Caco-2 (cell line): ENCODE results near the gene DRD5. TPM values are rescaled to one million over a fixed set of nuclear protein-coding genes. Genes with fewer than 3 reads are reported as not detected.
"Not testable (repeated sequence)": the region's sequence is repeated elsewhere in the genome, so short reads cannot be mapped to it uniquely, and the experiment has no call there.

ENCODE experiments used
- BruUV-seq: library from RNA; stranded (reverse); fragments of 400-500 nt; replicated peaks from 2 replicates; lab custom pipeline; 2021; lab: Mats Ljungman, UMichigan
- CTCF ChIA-PET: fragments of 300-600 bp; sonication (Branson Sonifier 250); formaldehyde crosslinking; loops from one replicate; lab custom pipeline; 2022; ENCODE audit warnings: antibody characterized with exemption; lab: Charles Lee
- POLR2A ChIA-PET: fragments of 300-600 bp; sonication (Branson Sonifier 250); formaldehyde crosslinking; loops from one replicate; lab custom pipeline; 2022; ENCODE audit warnings: antibody characterized with exemption; lab: Charles Lee
- DNase-seq, 2 experiments: peaks; one replicate each; pipeline versions ENCODE4 v3.0.0 to v3.0.0-alpha.2; 2020 to 2022
- H3K27me3 ChIP-seq: replicated peaks from 2 replicates; pipeline ENCODE4 v1.6.0; 2011; ENCODE audit warnings: low read length; ENCODE audit not compliant: control insufficient read depth, insufficient read depth
- H3K36me3 ChIP-seq: 2 replicates; pipeline ENCODE4 v1.5.1; 2011; ENCODE audit warnings: low read length; ENCODE audit not compliant: control insufficient read depth, insufficient read depth
- H3K4me1 ChIP-seq: fragments of 250-450 bp; sonication (Bioruptor Pico); 2 replicates; pipeline ENCODE4 v1.5.1; 2020; ENCODE audit warnings: mild to moderate bottlenecking
- H3K4me3 ChIP-seq: 2 replicates; pipeline ENCODE4 v1.5.1; 2011; ENCODE audit warnings: low read depth, mild to moderate bottlenecking, control low read depth, low read length
- H3K9me3 ChIP-seq: fragments of 250-450 bp; sonication (Bioruptor Pico); 2 replicates; pipeline ENCODE4 v1.5.1; 2020; ENCODE audit warnings: mild to moderate bottlenecking, moderate library complexity
- H3K27ac Mint-ChIP-seq: one replicate; pipeline ENCODE4 v1.8.0; 2022; ENCODE audit warnings: mixed read lengths; ENCODE audit not compliant: unreplicated experiment
- H3K27me3 Mint-ChIP-seq: one replicate; pipeline ENCODE4 v1.8.0; 2022; ENCODE audit warnings: mixed read lengths; ENCODE audit not compliant: insufficient read depth, unreplicated experiment
- H3K36me3 Mint-ChIP-seq: one replicate; pipeline ENCODE4 v1.8.0; 2022; ENCODE audit warnings: mild to moderate bottlenecking, mixed read lengths; ENCODE audit not compliant: insufficient read depth, unreplicated experiment
- H3K4me1 Mint-ChIP-seq: one replicate; pipeline ENCODE4 v1.8.0; 2022; ENCODE audit warnings: low read depth, mixed read lengths; ENCODE audit not compliant: unreplicated experiment
- H3K4me3 Mint-ChIP-seq: one replicate; pipeline ENCODE4 v1.8.0; 2022; ENCODE audit warnings: mild to moderate bottlenecking, moderate library complexity, mixed read lengths; ENCODE audit not compliant: unreplicated experiment
- H3K9me3 Mint-ChIP-seq: one replicate; pipeline ENCODE4 v1.8.0; 2022; ENCODE audit warnings: mixed read lengths; ENCODE audit not compliant: unreplicated experiment
- CTCF ChIP-seq, 2 experiments: fragments of 200-600 bp in 1 of 2; IDR thresholded peaks; 1 replicate in 1 of 2; 2 replicates in 1 of 2; pipeline versions ENCODE4 v1.5.1 to v1.8.0; 2011 to 2022; ENCODE audit warnings: antibody characterized with exemption in 1 of 2, control low read depth in 1 of 2, inconsistent platforms in 1 of 2, low read depth in 1 of 2, low read length in 1 of 2, mild to moderate bottlenecking in 1 of 2, moderate library complexity in 1 of 2; ENCODE audit not compliant: insufficient read depth in 1 of 2, severe bottlenecking in 1 of 2, unreplicated experiment in 1 of 2
- intact Hi-C: fragments of 100-400 bp; cut with micrococcal nuclease; formaldehyde crosslinking; loops from one replicate; pipeline ENCODE4 v1.10.0; 2022; ENCODE audit not compliant: unreplicated experiment
- total RNA-seq: library from RNA; stranded (reverse); gene quantifications from 2 replicates; pipeline ENCODE4 v1.2.3, GENCODE V29; 2022

The DRD5 gene
- total RNA-seq, 1 experiment from 2014 or later: not detected

GRCh38 chr4:9771034-9771433, 10.4 kb upstream of the DRD5 start:
- H3K4me3 Mint-ChIP-seq: no peak overlapping the region
- DNase-seq: no peak
- H3K9me3 Mint-ChIP-seq: no peaks in the 10 kb centered on the region
- intact Hi-C loops: no loop called here
- H3K27me3 Mint-ChIP-seq: peaks cover 16% of the 10 kb centered on the region
- no peaks in the 10 kb centered on the region for H3K27me3 ChIP-seq
- no TSS peak for BruUV-seq
- ChIA-PET CTCF (no interaction called here), POLR2A (no interaction called here)
- H3K36me3 Mint-ChIP-seq: no peaks in the 10 kb centered on the region
- H3K27ac Mint-ChIP-seq: no peak overlapping the region
- no peak overlapping the region for H3K4me3 ChIP-seq
- no peaks in the 10 kb centered on the region for H3K9me3 ChIP-seq
- no peaks in the 10 kb centered on the region for H3K4me1 Mint-ChIP-seq
- no peaks in the 10 kb centered on the region for H3K36me3 ChIP-seq
- H3K4me1 ChIP-seq: no peaks in the 10 kb centered on the region
- no peak for TF ChIP-seq CTCF (IDR thresholded peaks at IDR 0.05; ENCODE audit: insufficient read depth in 1 of 2, low read depth in 1 of 2, low read length in 1 of 2, severe bottlenecking in 1 of 2, unreplicated experiment in 1 of 2)

DNA sequence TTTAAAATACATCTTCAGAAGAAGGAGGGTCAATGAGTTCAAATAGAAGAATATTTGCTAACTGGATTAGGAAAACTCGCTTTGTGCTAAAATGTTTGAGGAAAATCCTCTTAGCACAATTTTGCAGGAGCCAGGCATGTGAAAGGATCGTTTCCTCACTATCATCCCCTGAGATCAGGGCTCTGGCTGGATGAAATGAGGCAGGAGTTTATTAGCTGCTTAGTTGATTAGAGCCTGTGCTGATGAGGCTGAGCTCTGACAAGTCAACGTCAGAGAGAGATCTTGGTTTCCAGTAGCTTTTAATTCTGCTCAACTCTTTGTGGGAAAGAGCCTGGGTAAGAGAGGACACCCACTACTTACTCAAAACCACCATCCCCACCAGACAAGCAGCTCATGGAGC, 8.0 kb upstream of the DRD5 start:
- no peak overlapping the region for H3K27ac Mint-ChIP-seq
- H3K4me3 ChIP-seq: no peak overlapping the region
- BruUV-seq: no TSS peak
- no peaks in the 10 kb centered on the region for H3K36me3 Mint-ChIP-seq
- no peaks in the 10 kb centered on the region for H3K27me3 ChIP-seq
- no peak for TF ChIP-seq CTCF (IDR thresholded peaks at IDR 0.05; ENCODE audit: insufficient read depth in 1 of 2, low read depth in 1 of 2, low read length in 1 of 2, severe bottlenecking in 1 of 2, unreplicated experiment in 1 of 2)
- H3K4me3 Mint-ChIP-seq: no peak overlapping the region
- DNase-seq: no peak
- no peaks in the 10 kb centered on the region for H3K4me1 Mint-ChIP-seq
- intact Hi-C loops: no loop called here
- ChIA-PET CTCF (no interaction called here), POLR2A (no interaction called here)
- H3K36me3 ChIP-seq: no peaks in the 10 kb centered on the region
- peaks cover 10% of the 10 kb centered on the region for H3K27me3 Mint-ChIP-seq
- H3K9me3 ChIP-seq: no peaks in the 10 kb centered on the region
- no peaks in the 10 kb centered on the region for H3K4me1 ChIP-seq
- no peaks in the 10 kb centered on the region for H3K9me3 Mint-ChIP-seq

- Mint-ChIP-seq H3K9me3 (peaks cover 9% of the 10 kb centered on the region), H3K27ac (no peak overlapping the region), H3K4me3 (no peak overlapping the region), H3K27me3 (peaks cover 22% of the 10 kb centered on the region), H3K36me3 (no peaks in the 10 kb centered on the region), H3K4me1 (peaks cover 12% of the 10 kb centered on the region)
- Histone ChIP-seq H3K9me3 (no peaks in the 10 kb centered on the region), H3K27me3 (no peaks in the 10 kb centered on the region), H3K36me3 (no peaks in the 10 kb centered on the region), H3K4me3 (no peak overlapping the region), H3K4me1 (no peaks in the 10 kb centered on the region)
- no peak for DNase-seq
- ChIA-PET POLR2A (no interaction called here), CTCF (no interaction called here)
- no peak for TF ChIP-seq CTCF (IDR thresholded peaks at IDR 0.05; ENCODE audit: insufficient read depth in 1 of 2, low read depth in 1 of 2, low read length in 1 of 2, severe bottlenecking in 1 of 2, unreplicated experiment in 1 of 2)
- no TSS peak for BruUV-seq
- intact Hi-C loops: no loop called here
Observed at GRCh38 chr4:9782136-9782436, 652 bp downstream of the DRD5 start.

- H3K4me1 ChIP-seq, H3K27me3 ChIP-seq, H3K4me3 Mint-ChIP-seq, H3K36me3 Mint-ChIP-seq, intact Hi-C loops, H3K4me1 Mint-ChIP-seq, BruUV-seq, H3K27ac Mint-ChIP-seq, H3K9me3 ChIP-seq, POLR2A ChIA-PET, H3K9me3 Mint-ChIP-seq, CTCF ChIA-PET, H3K4me3 ChIP-seq, H3K36me3 ChIP-seq, DNase-seq: not testable (repeated sequence)
- peaks cover 17% of the 10 kb centered on the region for H3K27me3 Mint-ChIP-seq
Observed at GRCh38 chr4:9785891-9786290, 4.5 kb downstream of the DRD5 start.
